HL-60 (cell line): ENCODE measurements around the gene TRIB2.

ENCODE experiments used
- DNase-seq, 2 experiments: peaks; one replicate each; pipeline ENCODE4 v3.0.0-alpha.2; 2010 to 2020; ENCODE audit warnings: low read depth in 1 of 2, low spot score in 1 of 2
- H3K27ac ChIP-seq: fragments of 250-450 bp; sonication (Bioruptor Pico); replicated peaks from 2 replicates; pipeline ENCODE4 v1.5.1; 2020; ENCODE audit warnings: mild to moderate bottlenecking, moderate library complexity
- H3K27me3 ChIP-seq: fragments of 250-450 bp; sonication (Bioruptor Pico); 2 replicates; pipeline ENCODE4 v1.5.1; 2021; ENCODE audit warnings: mild to moderate bottlenecking, moderate library complexity; ENCODE audit not compliant: insufficient read depth, poor library complexity, severe bottlenecking
- H3K4me3 ChIP-seq: replicated peaks from 2 replicates; pipeline ENCODE4 v1.5.1; 2011; ENCODE audit warnings: mild to moderate bottlenecking, control low read depth, low read length; ENCODE audit not compliant: insufficient read depth
- GABPA ChIP-seq: IDR thresholded peaks from 2 replicates; pipeline ENCODE4 v1.6.1; 2012; ENCODE audit warnings: low read depth
- POLR2AphosphoS5 ChIP-seq: IDR thresholded peaks from 2 replicates; pipeline ENCODE4 v1.6.1; 2012; ENCODE audit warnings: low read depth
- SPI1 ChIP-seq: IDR thresholded peaks from 2 replicates; pipeline ENCODE4 v1.6.1; 2012; ENCODE audit warnings: low read depth, mild to moderate bottlenecking, borderline replicate concordance
- TF ChIP-seq, protein P1 (sequence below): IDR thresholded peaks from one replicate; pipeline ENCODE4 v1.5.1; 2011; ENCODE audit warnings: low read length, control low read depth, inconsistent platforms; ENCODE audit not compliant: insufficient read depth
- TF ChIP-seq, protein P2 (sequence below): IDR thresholded peaks from 2 replicates; pipeline ENCODE4 v1.6.1; 2012; ENCODE audit warnings: low read depth; ENCODE audit not compliant: insufficient replicate concordance

TRIB2 gene

DNA sequence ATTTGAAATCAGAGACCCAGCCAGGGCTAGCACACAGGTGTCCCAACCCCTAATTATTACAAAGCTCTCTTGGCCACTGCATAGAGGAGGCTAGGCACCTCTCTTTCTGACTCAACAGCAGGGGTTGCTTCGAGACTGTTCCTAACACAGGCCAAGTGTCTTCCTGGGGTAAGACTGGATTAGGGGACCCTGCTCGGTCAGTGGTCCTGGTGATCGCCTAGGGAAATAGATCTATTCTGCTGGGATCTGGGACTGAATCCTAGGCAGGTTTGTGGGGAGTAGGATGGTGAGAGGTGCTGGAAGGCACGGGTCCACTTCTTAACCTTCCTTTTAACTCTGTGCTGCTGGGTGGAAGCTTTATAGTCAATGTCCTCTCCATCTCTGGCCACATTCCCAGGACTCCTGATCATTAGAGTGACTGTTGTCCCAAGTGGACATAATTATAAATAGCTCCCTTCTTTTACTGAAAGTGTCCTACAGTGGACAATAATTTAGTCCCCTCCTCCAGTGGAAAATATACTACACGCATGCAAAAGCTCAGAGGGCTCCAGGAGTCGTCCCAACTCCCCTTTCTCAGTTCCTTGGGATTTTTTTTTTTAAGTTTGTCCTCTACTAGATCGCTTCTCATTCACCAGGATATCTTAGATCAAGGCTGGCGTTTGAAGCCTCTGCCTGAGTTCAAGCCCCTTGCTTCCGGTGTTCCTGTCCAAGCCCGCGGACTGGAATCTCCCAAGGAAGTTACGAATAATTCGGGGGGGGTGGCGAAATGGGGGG, 1.3 kb upstream of the TRIB2 start:
- no peak overlapping the region for H3K4me3 ChIP-seq
- H3K27me3 ChIP-seq = peaks cover 19% of the 10 kb centered on the region
- TF ChIP-seq, protein P1, sequence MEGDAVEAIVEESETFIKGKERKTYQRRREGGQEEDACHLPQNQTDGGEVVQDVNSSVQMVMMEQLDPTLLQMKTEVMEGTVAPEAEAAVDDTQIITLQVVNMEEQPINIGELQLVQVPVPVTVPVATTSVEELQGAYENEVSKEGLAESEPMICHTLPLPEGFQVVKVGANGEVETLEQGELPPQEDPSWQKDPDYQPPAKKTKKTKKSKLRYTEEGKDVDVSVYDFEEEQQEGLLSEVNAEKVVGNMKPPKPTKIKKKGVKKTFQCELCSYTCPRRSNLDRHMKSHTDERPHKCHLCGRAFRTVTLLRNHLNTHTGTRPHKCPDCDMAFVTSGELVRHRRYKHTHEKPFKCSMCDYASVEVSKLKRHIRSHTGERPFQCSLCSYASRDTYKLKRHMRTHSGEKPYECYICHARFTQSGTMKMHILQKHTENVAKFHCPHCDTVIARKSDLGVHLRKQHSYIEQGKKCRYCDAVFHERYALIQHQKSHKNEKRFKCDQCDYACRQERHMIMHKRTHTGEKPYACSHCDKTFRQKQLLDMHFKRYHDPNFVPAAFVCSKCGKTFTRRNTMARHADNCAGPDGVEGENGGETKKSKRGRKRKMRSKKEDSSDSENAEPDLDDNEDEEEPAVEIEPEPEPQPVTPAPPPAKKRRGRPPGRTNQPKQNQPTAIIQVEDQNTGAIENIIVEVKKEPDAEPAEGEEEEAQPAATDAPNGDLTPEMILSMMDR = no peak
- TF ChIP-seq POLR2AphosphoS5 (no peak), GABPA (no peak), SPI1 (no peak)
- TF ChIP-seq, protein P2, sequence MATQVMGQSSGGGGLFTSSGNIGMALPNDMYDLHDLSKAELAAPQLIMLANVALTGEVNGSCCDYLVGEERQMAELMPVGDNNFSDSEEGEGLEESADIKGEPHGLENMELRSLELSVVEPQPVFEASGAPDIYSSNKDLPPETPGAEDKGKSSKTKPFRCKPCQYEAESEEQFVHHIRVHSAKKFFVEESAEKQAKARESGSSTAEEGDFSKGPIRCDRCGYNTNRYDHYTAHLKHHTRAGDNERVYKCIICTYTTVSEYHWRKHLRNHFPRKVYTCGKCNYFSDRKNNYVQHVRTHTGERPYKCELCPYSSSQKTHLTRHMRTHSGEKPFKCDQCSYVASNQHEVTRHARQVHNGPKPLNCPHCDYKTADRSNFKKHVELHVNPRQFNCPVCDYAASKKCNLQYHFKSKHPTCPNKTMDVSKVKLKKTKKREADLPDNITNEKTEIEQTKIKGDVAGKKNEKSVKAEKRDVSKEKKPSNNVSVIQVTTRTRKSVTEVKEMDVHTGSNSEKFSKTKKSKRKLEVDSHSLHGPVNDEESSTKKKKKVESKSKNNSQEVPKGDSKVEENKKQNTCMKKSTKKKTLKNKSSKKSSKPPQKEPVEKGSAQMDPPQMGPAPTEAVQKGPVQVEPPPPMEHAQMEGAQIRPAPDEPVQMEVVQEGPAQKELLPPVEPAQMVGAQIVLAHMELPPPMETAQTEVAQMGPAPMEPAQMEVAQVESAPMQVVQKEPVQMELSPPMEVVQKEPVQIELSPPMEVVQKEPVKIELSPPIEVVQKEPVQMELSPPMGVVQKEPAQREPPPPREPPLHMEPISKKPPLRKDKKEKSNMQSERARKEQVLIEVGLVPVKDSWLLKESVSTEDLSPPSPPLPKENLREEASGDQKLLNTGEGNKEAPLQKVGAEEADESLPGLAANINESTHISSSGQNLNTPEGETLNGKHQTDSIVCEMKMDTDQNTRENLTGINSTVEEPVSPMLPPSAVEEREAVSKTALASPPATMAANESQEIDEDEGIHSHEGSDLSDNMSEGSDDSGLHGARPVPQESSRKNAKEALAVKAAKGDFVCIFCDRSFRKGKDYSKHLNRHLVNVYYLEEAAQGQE = no peak
- DNase-seq = no peak
- H3K27ac ChIP-seq = no peak overlapping the region

DNA sequence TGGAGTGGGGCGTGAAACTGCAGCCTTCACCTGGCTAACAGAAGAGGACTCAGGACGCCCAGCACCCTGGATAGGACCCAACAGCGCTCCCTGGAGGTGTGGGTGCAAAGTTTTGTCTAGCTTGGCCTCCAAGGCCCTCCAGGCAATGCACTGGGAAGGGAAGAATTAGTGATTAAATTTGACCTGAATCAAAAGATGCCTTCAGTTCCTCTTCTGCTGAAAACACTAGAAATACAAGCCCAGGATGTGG, 779 bp upstream of the TRIB2 start:
- H3K4me3 ChIP-seq = peak overlapping the region; percentile 58
- DNase-seq = peak in 1 of 2 experiments; percentile 70
- peaks cover 23% of the 10 kb centered on the region for H3K27me3 ChIP-seq
- no peak overlapping the region for H3K27ac ChIP-seq
- peak; percentile 30; the same call in 1 of the 2 replicates for TF ChIP-seq SPI1
- TF ChIP-seq POLR2AphosphoS5 = no peak
- TF ChIP-seq, protein P1 = peak; percentile 75

DNA sequence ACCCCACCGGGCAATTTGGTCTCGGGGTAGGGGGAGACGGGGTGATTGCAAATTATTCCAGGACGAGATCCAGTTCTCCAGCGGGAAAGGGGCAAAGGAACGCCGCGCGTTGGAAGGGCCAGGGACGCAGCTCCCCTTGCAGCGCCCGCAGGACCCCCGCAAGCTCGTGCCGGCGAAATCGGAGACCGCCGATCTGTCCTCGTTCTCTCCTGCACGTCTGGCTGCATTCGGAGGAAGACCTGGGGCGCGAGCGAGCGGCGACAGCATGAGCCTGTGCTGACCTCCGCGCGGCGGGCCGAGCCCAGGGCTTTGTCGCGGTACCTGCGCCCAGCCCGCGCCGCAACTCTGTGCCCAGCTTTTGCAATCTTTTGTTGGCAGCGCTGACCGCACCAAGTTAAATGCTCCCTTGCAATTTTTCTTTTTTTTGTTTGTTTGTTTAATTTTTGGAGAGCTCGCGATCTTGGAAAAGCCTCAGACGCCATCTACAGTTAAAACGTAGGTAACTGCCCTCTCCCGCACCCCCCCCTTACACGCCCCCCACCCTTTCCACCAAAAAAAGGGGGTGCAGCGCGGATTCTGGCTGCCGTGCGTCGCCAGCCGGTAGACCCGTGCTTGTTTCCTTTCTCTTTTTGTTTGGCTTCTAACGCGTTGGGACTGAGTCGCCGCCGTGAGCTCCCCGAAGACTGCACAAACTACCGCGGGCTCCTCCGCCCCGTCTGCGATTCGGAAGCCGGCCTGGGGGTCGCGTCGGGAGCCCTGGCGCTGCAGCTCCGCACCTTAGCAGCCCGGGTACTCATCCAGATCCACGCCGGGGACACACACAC, 667 bp downstream of the TRIB2 start:
- TF ChIP-seq, protein P1 = no peak
- TF ChIP-seq POLR2AphosphoS5 (no peak), SPI1 (no peak), GABPA (no peak)
- peak in 1 of 2 experiments; percentile 36 for DNase-seq
- H3K27me3 ChIP-seq = peaks cover 26% of the 10 kb centered on the region
- no peak overlapping the region for H3K27ac ChIP-seq
- H3K4me3 ChIP-seq = peak overlapping the region; percentile 58

DNA sequence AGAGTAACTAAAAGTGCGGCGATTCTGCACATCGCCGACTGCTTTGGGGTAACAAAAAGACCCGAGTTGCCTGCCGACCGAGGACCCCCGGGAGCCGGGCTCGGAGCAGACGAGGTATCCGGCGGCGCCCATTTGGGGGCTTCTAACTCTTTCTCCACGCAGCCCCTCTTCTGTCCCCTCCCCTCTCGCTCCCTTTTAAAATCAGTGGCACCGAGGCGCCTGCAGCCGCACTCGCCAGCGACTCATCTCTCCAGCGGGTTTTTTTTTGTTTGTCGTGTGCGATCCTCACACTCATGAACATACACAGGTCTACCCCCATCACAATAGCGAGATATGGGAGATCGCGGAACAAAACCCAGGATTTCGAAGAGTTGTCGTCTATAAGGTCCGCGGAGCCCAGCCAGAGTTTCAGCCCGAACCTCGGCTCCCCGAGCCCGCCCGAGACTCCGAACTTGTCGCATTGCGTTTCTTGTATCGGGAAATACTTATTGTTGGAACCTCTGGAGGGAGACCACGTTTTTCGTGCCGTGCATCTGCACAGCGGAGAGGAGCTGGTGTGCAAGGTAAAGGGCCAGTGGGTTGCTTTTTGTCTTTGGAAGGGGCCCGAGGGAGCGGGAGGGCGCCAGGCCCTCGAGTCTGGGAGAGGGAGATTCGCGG, 1.4 kb downstream of the TRIB2 start:
- TF ChIP-seq, protein P2 = no peak
- TF ChIP-seq SPI1 = no peak
- no peak for TF ChIP-seq GABPA
- no peak for TF ChIP-seq POLR2AphosphoS5
- TF ChIP-seq, protein P1 = no peak
- Histone ChIP-seq H3K4me3 (peak overlapping the region; percentile 58), H3K27me3 (peaks cover 26% of the 10 kb centered on the region), H3K27ac (no peak overlapping the region)
- DNase-seq = no peak
